OCI-LY7 (cell line): Measurements from ENCODE around the gene GRP. TPM values are rescaled to one million over a fixed set of nuclear protein-coding genes. Genes with fewer than 3 reads are reported as not detected.

Experiments
- BruUV-seq: library from RNA; stranded (reverse); fragments of 400-500 nt; replicated peaks from 2 replicates; lab custom pipeline; 2021; lab: Mats Ljungman, UMichigan
- CTCF ChIA-PET: fragments of 300-600 bp; sonication (Branson Sonifier 250); formaldehyde crosslinking; loops from one replicate; lab custom pipeline; 2022; ENCODE audit warnings: antibody characterized with exemption; ENCODE audit not compliant: unreplicated experiment; lab: Charles Lee
- POLR2A ChIA-PET: fragments of 300-600 bp; sonication (Branson Sonifier 250); formaldehyde crosslinking; loops from one replicate; lab custom pipeline; 2022; ENCODE audit warnings: antibody characterized with exemption; lab: Charles Lee
- DNase-seq: peaks from one replicate; pipeline ENCODE4 v3.0.0-alpha.2; 2015; ENCODE audit warnings: low spot score
- H2AFZ ChIP-seq: fragments of 200-600 bp; sonication (generic), shearing (Covaris generic); 2 replicates; pipeline ENCODE4 v1.6.1; 2014; ENCODE audit warnings: mild to moderate bottlenecking, antibody characterized with exemption, low read length, moderate library complexity
- H3K27ac ChIP-seq: fragments of 200-600 bp; sonication (generic); 2 replicates; pipeline ENCODE4 v1.5.1; 2014; ENCODE audit warnings: mixed run types, low read depth, mild to moderate bottlenecking, moderate library complexity, low read length, inconsistent platforms; ENCODE audit not compliant: poor library complexity, severe bottlenecking
- H3K36me3 ChIP-seq: fragments of 200-600 bp; sonication (generic); 2 replicates; pipeline ENCODE4 v1.6.1; 2014; ENCODE audit warnings: mild to moderate bottlenecking, antibody characterized with exemption, low read length, moderate library complexity, mixed read lengths; ENCODE audit not compliant: insufficient read depth
- H3K4me1 ChIP-seq: fragments of 200-600 bp; sonication (generic); 2 replicates; pipeline ENCODE4 v1.5.1; 2014; ENCODE audit warnings: mild to moderate bottlenecking, low read length; ENCODE audit not compliant: insufficient read depth, poor library complexity, severe bottlenecking
- H3K4me2 ChIP-seq: fragments of 200-600 bp; sonication (generic); 2 replicates; pipeline ENCODE4 v1.6.1; 2014; ENCODE audit warnings: mild to moderate bottlenecking, low read length
- H3K4me3 ChIP-seq: fragments of 200-600 bp; sonication (generic); 2 replicates; pipeline ENCODE4 v1.5.1; 2014; ENCODE audit warnings: mild to moderate bottlenecking, low read depth, low read length; ENCODE audit not compliant: poor library complexity, severe bottlenecking
- H3K79me2 ChIP-seq: fragments of 200-600 bp; sonication (generic); 2 replicates; pipeline ENCODE4 v1.6.1; 2016; ENCODE audit warnings: low read depth, mild to moderate bottlenecking, low read length, moderate library complexity, mixed read lengths; ENCODE audit not compliant: insufficient read depth
- H3K9me2 ChIP-seq: fragments of 200-600 bp; sonication (generic); 2 replicates; pipeline ENCODE4 v1.6.1; 2016; ENCODE audit warnings: mild to moderate bottlenecking, low read length, mixed read lengths; ENCODE audit not compliant: insufficient read depth
- H3K9me3 ChIP-seq: fragments of 200-600 bp; sonication (generic); 2 replicates; pipeline ENCODE4 v1.6.1; 2014; ENCODE audit warnings: mild to moderate bottlenecking, mixed run types, low read length, mixed read lengths
- H4K20me1 ChIP-seq: fragments of 200-600 bp; sonication (generic); 2 replicates; pipeline ENCODE4 v1.6.1; 2014; ENCODE audit warnings: mild to moderate bottlenecking, antibody characterized with exemption, low read length, moderate library complexity, mixed read lengths; ENCODE audit not compliant: insufficient read depth
- CTCF ChIP-seq: fragments of 200-600 bp; sonication (generic); conservative IDR thresholded peaks from 2 replicates; pipeline ENCODE4 v1.5.1; 2014; ENCODE audit warnings: mild to moderate bottlenecking, antibody characterized with exemption, low read length, moderate library complexity, mixed read lengths
- EZH2phosphoT487 ChIP-seq: fragments of 200-600 bp; sonication (generic); IDR thresholded peaks from 2 replicates; pipeline ENCODE4 v1.6.1; 2018; ENCODE audit warnings: low read depth, borderline replicate concordance, mild to moderate bottlenecking, mixed run types, antibody characterized with exemption, low read length, moderate library complexity, mixed read lengths
- intact Hi-C: fragments of 100-400 bp; cut with micrococcal nuclease; formaldehyde crosslinking; loops from one replicate; pipeline ENCODE4 v1.10.0; 2022; ENCODE audit not compliant: unreplicated experiment
- total RNA-seq, 2 experiments: library from RNA; depleted of rRNA in 1 of 2; stranded (reverse); fragments of >200 nt in 1 of 2; shearing (Covaris generic) in 1 of 2; gene quantifications; 2 replicates each; pipeline ENCODE4 v1.2.3, GENCODE V29; 2014 to 2022

The GRP gene
- total RNA-seq, 2 experiments from 2014 or later = not detected

DNA sequence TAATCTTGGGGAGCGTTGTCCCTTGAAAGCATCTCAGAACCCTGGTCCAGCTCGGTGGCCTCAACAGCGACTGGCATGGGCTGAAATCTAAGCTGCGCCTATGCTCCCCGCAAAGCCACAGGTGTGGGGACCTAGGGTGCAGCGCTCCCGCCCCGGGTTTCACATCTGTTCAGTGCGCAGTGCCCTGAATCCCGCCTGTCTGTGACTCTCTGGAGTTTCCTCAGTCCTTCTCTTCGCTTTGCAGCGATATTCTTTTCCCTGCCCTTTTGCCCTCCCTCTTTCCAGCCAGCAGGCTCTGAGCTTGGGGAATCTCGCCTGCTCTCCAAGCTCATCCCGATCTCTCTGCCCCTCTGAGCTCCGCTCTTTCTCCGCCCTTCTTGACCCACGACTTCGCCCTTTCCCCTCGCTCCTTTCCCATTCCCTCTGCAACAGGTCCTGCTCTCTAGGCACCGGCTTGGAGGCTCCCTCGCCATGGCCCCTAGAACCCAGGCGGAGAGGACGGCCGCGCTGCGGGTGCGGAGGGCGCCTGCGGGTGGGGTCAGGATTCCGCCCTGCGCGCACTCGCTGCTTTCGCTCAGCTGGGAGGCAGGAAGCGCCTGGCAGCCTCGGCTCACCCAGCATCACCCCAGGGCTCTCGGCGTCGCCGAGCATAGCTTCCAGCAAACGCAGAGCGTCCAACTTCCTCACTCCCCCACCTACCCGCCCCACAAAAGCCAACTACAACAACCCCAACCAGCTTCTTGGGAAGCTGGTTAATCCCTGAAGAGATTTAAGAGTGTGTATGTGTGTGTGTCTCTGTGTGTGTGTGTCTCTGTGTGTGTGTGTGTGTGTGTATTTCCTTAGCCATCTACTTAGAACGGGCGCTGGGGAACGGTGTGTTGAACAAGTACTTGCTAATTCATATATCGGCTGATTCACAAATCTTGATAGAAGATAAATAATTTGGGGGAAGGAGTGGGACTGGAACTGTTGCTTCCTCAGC is 1.1 kb downstream of the GRP start:
- intact Hi-C loops = no loop called here
- Histone ChIP-seq H3K27ac (no peak overlapping the region), H3K9me3 (no peaks in the 10 kb centered on the region), H2AFZ (no peak overlapping the region), H3K4me3 (no peak overlapping the region), H3K79me2 (no peaks in the 10 kb centered on the region), H3K36me3 (no peaks in the 10 kb centered on the region), H4K20me1 (no peaks in the 10 kb centered on the region), H3K9me2 (no peaks in the 10 kb centered on the region), H3K4me2 (no peak overlapping the region), H3K4me1 (no peaks in the 10 kb centered on the region)
- ChIA-PET CTCF (interaction anchor here (0.6 kb wide), 1 partner anchor 11 kb away, joined by 4 read pairs; no protein-coding TSS in a partner anchor), POLR2A (no interaction called here)
- DNase-seq = no peak
- BruUV-seq = no TSS peak
- TF ChIP-seq CTCF (no peak), EZH2phosphoT487 (no peak)

DNA sequence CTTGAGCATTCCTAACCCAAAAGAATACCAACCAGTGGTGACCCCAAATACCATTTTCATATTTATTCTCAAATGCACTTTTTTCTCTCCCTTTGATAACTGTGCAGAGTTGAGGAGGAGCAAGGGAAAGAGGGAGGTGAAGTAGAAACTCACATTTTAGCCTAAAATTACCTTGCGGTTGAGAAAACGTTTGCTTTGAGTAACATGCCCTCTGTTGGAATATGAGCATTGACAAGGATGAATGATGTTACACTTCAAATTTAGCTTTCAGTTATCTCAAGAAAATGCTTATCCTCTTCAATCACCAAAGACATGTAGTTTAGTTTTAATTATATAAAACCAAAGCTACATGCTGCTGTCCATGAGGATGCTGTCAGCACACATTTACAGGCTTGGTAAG is 2.4 kb downstream of the GRP start:
- Histone ChIP-seq H3K4me2 (no peak overlapping the region), H3K4me3 (no peak overlapping the region), H3K79me2 (no peaks in the 10 kb centered on the region), H3K9me2 (no peaks in the 10 kb centered on the region), H3K36me3 (no peaks in the 10 kb centered on the region), H2AFZ (no peak overlapping the region), H3K4me1 (no peaks in the 10 kb centered on the region), H4K20me1 (no peaks in the 10 kb centered on the region), H3K9me3 (no peaks in the 10 kb centered on the region), H3K27ac (no peak overlapping the region)
- DNase-seq = no peak
- ChIA-PET CTCF (no interaction called here), POLR2A (interaction anchor here (0.6 kb wide), 1 partner anchor 1838 kb away, joined by 3 read pairs; no protein-coding TSS in a partner anchor)
- BruUV-seq = no TSS peak
- intact Hi-C loops = no loop called here
- no peak for TF ChIP-seq EZH2phosphoT487
- no peak for TF ChIP-seq CTCF

GRCh38 chr18:59228351-59228750 is 8.4 kb downstream of the GRP start:
- no TSS peak for BruUV-seq

More at GRCh38 chr18:59228351-59228750, 8.4 kb downstream of the GRP start:
- no peaks in the 10 kb centered on the region for H3K4me1 ChIP-seq
- no peaks in the 10 kb centered on the region for H4K20me1 ChIP-seq
- no peaks in the 10 kb centered on the region for H3K79me2 ChIP-seq
- no peaks in the 10 kb centered on the region for H3K9me3 ChIP-seq
- no peak overlapping the region for H2AFZ ChIP-seq
- DNase-seq = no peak
- H3K36me3 ChIP-seq = no peaks in the 10 kb centered on the region
- H3K4me3 ChIP-seq = no peak overlapping the region
- no peak for TF ChIP-seq CTCF
- no peak for TF ChIP-seq EZH2phosphoT487
- no peak overlapping the region for H3K4me2 ChIP-seq
- intact Hi-C loops = no loop called here
- H3K9me2 ChIP-seq = no peaks in the 10 kb centered on the region
- H3K27ac ChIP-seq = no peak overlapping the region
- POLR2A ChIA-PET = no interaction called here
- CTCF ChIA-PET = no interaction called here
